ENCODE data around the gene PKIG. TPM values are rescaled to one million over a fixed set of nuclear protein-coding genes. Genes with fewer than 3 reads are reported as not detected.
A peak's percentile ranks its signal among the peaks of the same experiment; 100 is the strongest.

PKIG gene
- total RNA-seq, 2 donors from 2014 or later: 43.6 to 64.9 TPM

DNA sequence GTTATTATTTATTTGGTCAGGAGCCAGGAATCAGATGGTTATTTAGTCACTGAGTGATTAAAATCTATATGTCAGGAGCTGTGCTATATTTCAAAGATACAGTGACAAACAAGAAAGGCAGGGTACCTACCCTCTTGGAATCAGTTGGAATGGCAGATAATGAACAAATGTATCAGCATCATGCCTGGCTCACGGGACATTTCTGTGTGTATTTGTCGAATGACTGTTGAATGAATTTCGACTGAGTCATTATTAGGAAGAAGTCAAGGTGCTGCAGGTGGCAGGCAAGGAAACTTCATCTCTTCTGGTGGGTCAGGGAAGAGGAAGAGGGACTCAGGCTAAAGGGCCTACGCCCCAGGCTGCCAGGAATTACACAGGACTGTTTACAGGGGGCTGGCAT is 13.6 kb downstream of the PKIG start:
- intact Hi-C loops (cut with DNase I): no loop called here
- Histone ChIP-seq H3K36me3 (replicated peaks in 1 of 2; ENCODE audit: insufficient read depth in 1 of 2, low read depth in 2 of 2) (no peaks in the 10 kb centered on the region), H3K4me1 (peaks cover 10% of the 10 kb centered on the region), H3K27ac (no peak overlapping the region), H3K9me3 (no peaks in the 10 kb centered on the region), H3K4me3 (no peak overlapping the region), H3K27me3 (no peaks in the 10 kb centered on the region)
- TF ChIP-seq, protein P1, sequence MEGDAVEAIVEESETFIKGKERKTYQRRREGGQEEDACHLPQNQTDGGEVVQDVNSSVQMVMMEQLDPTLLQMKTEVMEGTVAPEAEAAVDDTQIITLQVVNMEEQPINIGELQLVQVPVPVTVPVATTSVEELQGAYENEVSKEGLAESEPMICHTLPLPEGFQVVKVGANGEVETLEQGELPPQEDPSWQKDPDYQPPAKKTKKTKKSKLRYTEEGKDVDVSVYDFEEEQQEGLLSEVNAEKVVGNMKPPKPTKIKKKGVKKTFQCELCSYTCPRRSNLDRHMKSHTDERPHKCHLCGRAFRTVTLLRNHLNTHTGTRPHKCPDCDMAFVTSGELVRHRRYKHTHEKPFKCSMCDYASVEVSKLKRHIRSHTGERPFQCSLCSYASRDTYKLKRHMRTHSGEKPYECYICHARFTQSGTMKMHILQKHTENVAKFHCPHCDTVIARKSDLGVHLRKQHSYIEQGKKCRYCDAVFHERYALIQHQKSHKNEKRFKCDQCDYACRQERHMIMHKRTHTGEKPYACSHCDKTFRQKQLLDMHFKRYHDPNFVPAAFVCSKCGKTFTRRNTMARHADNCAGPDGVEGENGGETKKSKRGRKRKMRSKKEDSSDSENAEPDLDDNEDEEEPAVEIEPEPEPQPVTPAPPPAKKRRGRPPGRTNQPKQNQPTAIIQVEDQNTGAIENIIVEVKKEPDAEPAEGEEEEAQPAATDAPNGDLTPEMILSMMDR (IDR thresholded peaks at IDR 0.05): no peak
- TF ChIP-seq POLR2A (IDR thresholded peaks at IDR 0.05): no peak
- 83 to 88% methylated on average over 4 of the region's 4 CpGs for WGBS, 2 donors
- no peak for ATAC-seq
- DNase-seq: no peak

GRCh38 chr20:44596876-44597275 is 14.5 kb downstream of the PKIG start:
- no peak for TF ChIP-seq POLR2A (IDR thresholded peaks at IDR 0.05)
- TF ChIP-seq, protein P1 (IDR thresholded peaks at IDR 0.05): no peak
- no peaks in the 10 kb centered on the region for H3K9me3 ChIP-seq
- H3K27ac ChIP-seq: no peak overlapping the region
- H3K36me3 ChIP-seq (replicated peaks in 1 of 2; ENCODE audit: insufficient read depth in 1 of 2, low read depth in 2 of 2): no peaks in the 10 kb centered on the region
- H3K4me3 ChIP-seq: no peak overlapping the region
- intact Hi-C loops (cut with DNase I): no loop called here
- no peak for ATAC-seq
- no peaks in the 10 kb centered on the region for H3K27me3 ChIP-seq
- H3K4me1 ChIP-seq: peaks cover 19% of the 10 kb centered on the region
- 80 to 88% methylated on average over 3 of the region's 3 CpGs for WGBS, 2 donors
- no peak for DNase-seq

GRCh38 chr20:44597516-44597915 is 15.1 kb downstream of the PKIG start:
- H3K4me3 ChIP-seq: no peak overlapping the region
- H3K27ac ChIP-seq: peak overlapping the region in 1 of 4 donors; percentile 19
- intact Hi-C loops (cut with DNase I): no loop called here
- ATAC-seq: no peak
- TF ChIP-seq, protein P1 (IDR thresholded peaks at IDR 0.05): no peak
- TF ChIP-seq POLR2A (IDR thresholded peaks at IDR 0.05): no peak
- no peaks in the 10 kb centered on the region for H3K36me3 ChIP-seq (replicated peaks in 1 of 2; ENCODE audit: insufficient read depth in 1 of 2, low read depth in 2 of 2)
- 85 to 91% methylated on average over 3 to 4 of the region's 4 CpGs for WGBS, 2 donors
- no peaks in the 10 kb centered on the region for H3K27me3 ChIP-seq
- DNase-seq: no peak
- H3K9me3 ChIP-seq: no peaks in the 10 kb centered on the region
- H3K4me1 ChIP-seq: peaks cover 22% of the 10 kb centered on the region

- WGBS, 2 donors: 56 to 63% methylated on average over 4 of the region's 4 CpGs
- H3K27ac ChIP-seq: peak overlapping the region in 2 of 4 donors; percentile 19 to 30
Observed at GRCh38 chr20:44597930-44598329, 15.6 kb downstream of the PKIG start.

More at GRCh38 chr20:44597930-44598329, 15.6 kb downstream of the PKIG start:
- no peak for ATAC-seq
- Histone ChIP-seq H3K36me3 (replicated peaks in 1 of 2; ENCODE audit: insufficient read depth in 1 of 2, low read depth in 2 of 2) (no peaks in the 10 kb centered on the region), H3K4me3 (no peak overlapping the region), H3K27me3 (no peaks in the 10 kb centered on the region), H3K4me1 (peaks cover 22% of the 10 kb centered on the region), H3K9me3 (no peaks in the 10 kb centered on the region)
- no peak for TF ChIP-seq POLR2A (IDR thresholded peaks at IDR 0.05)
- TF ChIP-seq, protein P1 (IDR thresholded peaks at IDR 0.05): no peak
- intact Hi-C loops (cut with DNase I): no loop called here
- DNase-seq: no peak

Data from body of pancreas (tissue), 4 donors.